Activated CD8-positive, alpha-beta memory T cell treated with anti-CD3 and anti-CD28 coated beads, Interleukin-2, amount 50 U/mL, for 48 hours (primary cell): Measurements from ENCODE around the gene TBC1D10B.
A peak's percentile ranks its signal among the peaks of the same experiment; 100 is the strongest.

Source experiments
- DNase-seq: peaks from one replicate; pipeline ENCODE4 v3.0.0-alpha.2; 2020

TBC1D10B gene, protein sequence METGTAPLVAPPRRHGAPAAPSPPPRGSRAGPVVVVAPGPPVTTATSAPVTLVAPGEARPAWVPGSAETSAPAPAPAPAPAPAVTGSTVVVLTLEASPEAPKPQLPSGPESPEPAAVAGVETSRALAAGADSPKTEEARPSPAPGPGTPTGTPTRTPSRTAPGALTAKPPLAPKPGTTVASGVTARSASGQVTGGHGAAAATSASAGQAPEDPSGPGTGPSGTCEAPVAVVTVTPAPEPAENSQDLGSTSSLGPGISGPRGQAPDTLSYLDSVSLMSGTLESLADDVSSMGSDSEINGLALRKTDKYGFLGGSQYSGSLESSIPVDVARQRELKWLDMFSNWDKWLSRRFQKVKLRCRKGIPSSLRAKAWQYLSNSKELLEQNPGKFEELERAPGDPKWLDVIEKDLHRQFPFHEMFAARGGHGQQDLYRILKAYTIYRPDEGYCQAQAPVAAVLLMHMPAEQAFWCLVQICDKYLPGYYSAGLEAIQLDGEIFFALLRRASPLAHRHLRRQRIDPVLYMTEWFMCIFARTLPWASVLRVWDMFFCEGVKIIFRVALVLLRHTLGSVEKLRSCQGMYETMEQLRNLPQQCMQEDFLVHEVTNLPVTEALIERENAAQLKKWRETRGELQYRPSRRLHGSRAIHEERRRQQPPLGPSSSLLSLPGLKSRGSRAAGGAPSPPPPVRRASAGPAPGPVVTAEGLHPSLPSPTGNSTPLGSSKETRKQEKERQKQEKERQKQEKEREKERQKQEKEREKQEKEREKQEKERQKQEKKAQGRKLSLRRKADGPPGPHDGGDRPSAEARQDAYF

DNA sequence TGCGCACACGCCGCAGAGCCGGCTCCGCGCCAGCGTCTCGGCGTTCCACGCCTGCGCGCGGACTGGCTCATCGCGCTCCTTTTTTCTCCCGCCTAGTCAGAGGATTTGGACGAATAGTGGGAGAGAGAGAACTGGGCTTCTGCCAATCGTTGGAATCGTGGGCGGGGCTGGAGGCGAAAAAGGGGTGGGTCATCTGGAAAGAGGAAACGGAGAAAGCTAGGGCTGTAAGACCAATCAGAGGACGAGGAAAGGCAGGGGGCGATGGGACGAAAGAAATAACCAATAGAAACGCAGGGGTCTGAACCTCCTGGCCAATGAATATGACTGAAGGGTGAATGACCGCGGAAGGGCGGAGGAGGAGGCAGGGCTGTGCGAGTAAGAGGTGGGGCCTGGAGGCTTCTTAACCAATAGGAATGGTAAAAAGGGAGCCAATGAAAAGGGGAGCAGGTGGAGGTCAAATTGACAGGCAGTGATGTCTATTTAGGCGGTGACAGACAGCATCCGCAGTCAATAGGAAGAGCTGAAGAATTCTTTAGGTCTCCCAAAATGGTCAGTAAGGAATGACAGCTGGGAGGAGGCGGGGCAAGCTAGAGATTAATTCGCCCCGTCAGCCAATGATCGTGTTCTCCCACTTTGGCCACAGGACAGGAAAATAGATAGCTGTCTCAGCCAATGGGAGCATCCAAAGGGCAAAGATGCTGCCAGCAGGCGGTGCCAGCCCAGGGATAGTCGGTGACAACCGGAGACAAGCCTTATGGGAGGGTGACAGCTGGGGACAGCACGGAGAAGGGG is at the start of gene TBC1D10B:
Gene TBC1D10B (minus strand): TSS at position 39 of the 792 bp plus-strand sequence. CDS start 311 bp downstream, outside the sequence.
- DNase-seq: peak; percentile 96

DNA sequence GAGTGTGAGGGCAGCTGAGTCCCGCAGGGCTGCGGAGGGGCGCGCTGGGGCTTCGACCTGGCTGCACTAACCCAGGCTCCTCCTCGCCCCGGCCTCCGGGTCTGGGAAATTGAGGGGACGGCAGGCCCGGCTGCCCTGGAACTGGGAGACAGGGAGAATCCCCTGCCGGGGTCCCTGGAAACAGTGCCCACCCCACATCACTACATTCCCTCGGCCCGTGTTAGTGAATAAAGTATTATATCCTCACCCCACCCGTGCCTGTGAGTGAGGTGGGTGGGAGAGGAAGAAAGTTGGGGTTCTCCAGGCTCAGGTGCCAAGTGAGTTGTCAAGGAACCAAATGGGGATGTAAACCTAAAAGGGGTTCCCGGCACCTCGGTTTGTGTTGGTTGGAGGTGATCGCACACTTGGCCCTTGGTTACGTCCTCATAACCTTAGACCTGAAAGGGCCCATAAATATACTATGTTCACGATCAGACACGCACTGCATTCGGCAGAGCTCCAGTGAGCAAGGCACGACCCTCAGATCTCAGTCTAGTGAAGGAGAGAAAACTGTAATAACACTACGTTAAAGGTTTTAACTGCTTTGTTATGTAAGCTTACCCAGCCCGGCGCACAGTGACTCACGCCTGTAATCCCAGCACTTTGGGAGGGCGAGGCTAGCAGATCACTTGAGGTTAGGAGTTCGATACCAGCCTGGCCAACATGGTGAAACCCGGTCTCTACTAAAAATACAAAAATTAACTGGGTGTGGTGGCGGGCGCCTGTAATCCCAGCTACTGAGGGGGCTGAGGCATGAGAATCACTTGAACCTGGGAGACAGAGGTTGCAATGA is 48.3 kb upstream of the TBC1D10B start:
- DNase-seq: no peak

DNA sequence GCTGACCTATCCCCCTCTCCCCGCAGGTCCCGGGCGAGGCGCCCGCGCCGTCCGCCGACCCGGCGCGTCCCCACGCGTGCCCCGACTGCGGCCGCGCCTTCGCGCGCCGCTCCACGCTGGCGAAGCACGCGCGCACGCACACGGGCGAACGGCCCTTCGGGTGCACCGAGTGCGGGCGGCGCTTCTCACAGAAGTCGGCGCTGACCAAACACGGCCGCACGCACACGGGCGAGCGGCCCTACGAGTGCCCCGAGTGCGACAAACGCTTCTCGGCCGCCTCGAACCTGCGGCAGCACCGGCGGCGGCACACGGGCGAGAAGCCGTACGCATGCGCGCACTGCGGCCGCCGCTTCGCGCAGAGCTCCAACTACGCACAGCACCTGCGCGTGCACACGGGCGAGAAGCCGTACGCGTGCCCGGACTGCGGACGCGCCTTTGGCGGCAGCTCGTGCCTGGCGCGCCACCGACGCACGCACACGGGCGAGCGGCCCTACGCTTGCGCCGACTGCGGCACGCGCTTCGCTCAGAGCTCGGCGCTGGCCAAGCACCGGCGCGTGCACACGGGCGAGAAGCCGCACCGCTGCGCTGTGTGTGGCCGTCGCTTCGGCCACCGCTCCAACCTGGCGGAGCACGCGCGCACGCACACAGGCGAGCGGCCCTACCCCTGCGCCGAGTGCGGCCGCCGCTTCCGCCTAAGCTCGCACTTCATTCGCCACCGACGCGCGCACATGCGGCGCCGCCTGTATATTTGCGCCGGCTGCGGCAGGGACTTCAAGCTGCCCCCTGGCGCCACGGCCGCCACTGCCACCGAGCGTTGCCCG is 47.4 kb upstream of the TBC1D10B start:
- peak; percentile 93 for DNase-seq

DNA sequence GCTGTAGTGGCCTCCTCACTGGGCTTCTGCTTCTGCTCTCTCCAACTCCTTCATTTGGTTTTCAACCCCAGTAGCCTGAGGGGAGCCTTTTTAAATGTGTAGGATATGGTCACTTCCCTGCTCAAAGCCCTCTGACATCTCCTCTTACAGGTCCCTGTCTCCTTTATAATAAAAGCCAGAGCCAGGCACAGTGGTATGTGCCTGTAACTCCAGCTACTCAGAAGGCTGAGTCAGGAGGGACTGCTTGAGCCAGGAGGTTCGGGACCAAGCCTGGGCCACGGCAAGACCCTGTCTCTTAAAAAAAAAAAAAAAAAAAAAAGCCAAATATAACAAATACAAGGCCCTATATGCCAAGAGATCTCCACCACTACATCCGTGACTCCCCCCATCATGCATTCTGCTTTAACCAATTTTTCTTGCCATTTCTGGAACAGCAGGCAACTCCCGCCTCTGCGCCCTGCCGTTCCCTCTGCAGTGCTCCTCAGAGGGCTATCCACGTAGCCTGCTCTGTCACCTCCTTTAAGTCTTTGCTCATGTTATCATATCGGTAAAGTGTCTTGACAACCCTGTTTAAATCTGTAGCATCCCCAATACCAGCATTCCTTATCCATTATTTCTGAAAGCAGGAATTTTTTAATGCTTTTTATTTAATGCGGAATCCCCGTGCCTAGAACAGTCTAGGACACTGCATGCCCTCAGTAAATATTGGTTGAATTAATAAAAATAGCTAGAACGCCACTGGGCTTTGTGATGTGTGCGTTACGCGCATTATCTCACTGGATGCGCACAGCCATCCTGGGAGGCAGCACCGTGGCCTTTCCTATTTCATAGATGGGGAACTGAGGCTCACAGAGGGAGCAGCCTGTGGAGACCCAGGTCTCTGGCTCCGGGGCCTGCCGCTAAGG is 46.6 kb upstream of the TBC1D10B start:
- peak; percentile 66 for DNase-seq

DNA sequence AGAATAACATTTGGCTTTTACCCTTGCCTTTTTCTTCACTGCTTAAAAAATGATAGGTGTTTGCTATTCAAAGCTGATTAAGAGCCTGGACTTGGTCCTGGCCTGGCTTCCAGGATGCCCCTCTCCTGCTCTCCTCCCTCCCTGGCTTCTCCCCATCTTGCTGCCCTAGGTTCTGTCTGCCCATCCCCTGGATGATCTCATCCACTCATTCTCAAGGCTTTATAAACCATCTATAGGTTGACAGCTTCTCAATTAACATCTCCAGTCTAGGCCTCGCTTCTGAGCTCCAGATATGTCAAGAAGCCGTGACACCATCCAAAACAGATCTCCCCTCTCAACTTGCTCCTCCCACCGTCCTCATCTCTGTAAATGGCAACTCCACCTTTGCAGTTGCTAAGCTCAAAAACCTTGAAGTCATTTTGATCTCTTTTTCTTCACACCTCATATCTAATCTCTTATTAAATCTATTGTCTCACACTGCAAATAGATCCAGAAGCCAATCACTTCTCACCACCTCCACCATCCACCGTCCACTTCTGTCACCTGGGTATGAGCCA is 45.8 kb upstream of the TBC1D10B start:
- no peak for DNase-seq

DNA sequence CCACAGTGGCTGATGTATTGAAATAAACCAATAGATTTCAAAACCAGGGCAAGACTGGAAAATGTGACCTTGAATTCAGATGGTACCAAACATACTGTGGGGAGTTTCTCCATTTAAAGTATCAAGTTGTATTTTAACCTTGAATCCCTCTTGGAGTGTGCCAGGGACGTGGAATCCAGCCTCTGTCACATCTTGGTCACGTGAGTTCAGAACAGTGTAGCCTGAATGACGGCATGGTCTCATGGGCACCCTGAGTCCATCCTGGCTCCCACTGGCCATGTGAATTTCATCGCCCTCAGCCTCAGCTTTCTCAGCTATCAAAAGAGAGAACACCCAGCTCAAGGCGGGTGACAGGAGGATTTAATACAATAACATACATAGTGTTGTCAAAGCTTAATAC is 43.9 kb upstream of the TBC1D10B start:
- no peak for DNase-seq

DNA sequence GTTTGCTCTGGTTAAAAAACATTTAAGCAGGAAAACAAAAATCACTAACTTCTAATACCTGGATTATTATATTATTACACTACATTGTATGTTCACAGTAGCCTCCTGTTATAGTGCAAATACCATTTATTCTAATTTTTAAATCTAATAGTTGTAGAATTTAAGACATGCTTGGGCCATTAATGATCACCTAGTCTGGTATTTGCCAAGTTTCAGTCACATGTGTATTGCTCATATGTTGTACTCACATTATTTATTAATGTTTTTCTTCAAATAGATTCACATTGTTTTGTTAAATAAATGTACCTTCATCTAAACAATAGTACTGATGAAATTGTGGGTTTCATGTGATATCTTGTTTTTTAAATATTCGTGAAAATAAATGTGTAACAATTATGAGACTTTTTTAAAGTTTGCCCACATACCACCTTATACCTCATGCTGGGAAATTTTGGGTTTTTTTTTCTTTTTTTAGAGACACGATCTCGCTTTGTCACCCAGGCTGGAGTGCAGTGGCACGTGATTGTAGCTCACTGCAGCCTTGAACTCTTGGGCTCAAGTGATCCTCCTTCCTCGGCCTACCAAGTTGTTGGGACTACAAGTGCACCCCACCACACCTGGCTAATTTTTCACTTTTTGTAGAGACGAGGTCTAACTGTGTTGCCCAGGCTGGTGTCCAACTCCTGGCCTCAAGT is 43.0 kb upstream of the TBC1D10B start:
- DNase-seq: no peak

DNA sequence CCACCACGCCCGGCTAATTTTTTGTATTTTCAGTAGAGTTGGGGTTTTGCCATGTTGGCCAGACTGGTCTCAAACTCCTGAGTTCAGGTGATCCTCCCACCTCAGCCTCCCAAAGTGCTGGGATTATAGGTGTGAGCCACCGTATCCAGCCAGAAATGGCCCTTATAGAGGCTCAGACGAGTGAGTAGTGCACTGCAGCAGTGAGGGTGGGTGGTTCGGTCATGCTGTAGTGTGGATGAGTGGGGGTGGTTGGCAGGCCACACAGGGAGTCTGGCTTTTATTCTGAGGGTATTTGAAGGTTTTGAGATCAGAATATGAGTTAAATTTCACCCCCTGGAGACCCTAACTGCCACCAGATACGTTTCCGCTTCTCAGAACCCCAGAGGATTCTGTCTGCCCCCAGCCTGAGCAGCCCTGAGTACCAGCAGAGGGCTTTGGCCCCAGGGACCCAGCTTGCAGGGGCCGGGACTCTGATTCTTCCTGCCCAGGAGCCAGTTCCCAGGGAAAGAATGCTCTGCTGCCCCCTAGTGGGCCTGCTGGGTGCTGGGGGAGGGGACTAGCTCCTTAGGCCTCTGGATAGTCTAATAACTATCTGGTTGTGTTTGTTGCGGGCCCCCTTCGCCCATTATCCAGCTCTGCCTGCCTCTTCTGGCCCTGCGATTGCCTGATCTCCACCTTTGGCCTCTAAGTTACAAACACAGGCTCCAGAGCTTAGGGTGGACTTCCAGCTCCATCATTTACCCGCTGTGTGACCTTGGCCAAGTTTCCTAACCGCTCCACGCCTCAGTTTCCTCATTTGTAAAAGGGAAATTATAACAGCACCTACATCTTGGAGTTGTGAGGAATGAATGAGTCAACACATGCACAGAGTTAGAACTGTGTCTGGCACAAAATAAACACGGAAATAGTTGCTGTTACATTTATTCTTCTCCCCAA is 39.1 kb upstream of the TBC1D10B start:
- peak; percentile 98 for DNase-seq

DNA sequence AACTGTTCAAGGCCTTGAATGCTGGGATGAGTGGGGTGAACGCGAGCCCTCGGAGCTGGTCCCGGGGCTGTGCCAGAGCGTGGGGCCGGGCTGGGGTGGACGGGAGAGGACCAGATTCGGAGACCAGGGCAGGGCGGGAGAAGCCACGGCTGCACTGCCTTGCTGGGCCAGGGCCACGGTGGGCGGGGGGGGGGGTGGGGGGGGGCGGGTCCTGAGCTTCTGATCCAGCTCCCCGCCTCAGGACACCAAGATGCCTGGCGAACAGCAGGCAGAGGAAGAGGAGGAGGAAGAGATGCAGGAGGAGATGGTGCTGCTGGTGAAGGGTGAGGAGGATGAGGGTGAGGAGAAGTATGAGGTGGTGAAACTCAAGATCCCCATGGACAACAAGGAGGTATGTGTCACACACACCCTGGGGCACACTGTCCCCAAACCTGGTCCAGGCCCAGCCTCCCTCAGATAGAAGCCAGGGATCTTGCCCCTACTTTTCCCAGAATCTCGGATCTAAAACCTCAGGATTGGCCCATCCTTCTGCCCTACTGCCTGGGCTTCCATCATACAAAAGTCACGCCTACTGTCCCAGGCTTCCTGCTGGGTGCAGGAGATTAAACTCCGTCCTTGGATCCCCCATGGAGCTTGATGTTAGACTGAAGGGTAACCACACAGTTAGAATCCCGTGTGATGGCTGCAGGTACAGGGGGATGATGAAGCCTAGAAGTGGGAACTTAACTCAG is 37.7 kb upstream of the TBC1D10B start:
- DNase-seq: no peak

DNA sequence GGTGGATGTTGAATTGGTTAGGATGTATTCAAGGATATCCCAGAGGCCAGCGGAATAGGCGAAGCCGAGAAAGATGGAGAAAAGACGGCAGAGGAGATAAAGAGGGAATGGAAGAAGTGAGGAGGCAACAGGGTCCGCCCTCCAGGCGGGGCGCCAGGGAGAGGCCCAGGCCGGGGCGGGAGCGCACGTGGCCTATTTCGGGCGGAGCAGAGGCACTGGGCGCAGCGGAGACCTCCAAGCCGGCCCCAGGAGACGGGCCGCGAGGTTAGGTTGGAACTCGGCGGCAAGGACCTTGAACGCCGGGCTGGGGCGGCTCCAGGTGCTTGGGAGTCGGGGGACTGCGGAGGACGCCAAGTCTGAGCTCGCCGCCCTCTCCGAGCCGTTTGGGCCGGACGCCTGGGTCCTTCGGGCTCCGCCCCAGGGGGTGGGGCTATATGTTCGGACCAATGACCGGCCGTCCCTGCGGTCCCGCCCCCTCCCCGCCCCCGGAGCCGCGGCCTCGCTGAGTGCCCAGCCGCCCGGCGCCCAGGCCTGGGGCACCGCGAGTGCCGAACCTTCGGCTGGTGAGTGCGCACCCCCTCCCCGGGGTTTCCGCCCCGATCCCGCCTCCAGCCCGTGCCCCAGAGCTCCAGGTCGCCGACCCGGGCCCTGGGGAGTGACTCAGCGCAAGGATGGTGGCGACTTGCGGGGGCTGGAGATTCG is 37.0 kb upstream of the TBC1D10B start, which contains the start of gene ZNF771:
Gene ZNF771 (plus strand): TSS at position 505 of the 702 bp plus-strand sequence. CDS start 448 bp downstream, outside the sequence.
- peak; percentile 94 for DNase-seq

DNA sequence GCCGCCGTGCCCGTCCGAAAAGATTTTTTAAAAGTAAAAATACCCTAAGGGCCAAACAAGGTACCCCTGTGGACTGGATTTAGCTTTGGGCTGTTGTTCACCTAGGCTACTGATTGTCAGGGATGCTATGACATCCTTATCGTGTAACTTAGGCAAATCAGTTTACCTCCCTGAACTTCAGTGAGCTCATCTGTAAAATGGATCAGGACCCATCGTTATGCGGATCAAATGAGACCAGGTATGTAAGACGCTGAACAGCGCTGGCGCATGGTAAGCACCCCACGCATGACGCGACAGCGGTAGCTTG is 36.5 kb upstream of the TBC1D10B start:
- no peak for DNase-seq

DNA sequence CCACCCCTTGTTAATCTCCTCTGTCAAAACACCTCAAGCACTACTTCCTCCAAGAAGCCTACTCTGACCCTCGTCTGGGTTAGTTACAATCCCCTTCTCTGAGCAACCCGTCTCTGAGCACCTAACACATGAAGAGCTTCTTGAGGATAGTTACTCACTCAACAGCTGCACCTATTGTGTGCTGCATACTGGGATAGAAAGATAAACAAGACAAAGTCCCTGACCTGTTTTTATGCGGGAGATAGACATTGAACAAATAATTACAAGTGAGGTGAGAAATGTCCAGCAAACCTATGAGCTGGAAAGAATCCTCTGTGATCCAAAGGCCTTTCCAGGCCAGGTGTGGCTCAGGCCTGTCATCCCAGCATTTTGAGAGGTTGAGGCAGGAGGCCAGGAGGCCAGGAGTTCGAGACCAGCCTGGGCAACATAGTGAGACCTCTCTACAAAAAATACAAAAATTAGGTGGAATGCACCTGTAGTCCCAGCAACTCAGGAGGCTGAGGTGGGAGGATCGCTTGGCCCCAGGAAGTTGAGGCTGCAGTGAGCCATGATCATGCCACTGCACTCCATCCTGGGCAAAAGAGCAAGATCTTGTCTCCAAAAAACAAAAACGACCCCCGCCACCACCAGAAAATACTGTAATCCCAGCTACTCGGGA is 31.6 kb upstream of the TBC1D10B start:
- DNase-seq: no peak

DNA sequence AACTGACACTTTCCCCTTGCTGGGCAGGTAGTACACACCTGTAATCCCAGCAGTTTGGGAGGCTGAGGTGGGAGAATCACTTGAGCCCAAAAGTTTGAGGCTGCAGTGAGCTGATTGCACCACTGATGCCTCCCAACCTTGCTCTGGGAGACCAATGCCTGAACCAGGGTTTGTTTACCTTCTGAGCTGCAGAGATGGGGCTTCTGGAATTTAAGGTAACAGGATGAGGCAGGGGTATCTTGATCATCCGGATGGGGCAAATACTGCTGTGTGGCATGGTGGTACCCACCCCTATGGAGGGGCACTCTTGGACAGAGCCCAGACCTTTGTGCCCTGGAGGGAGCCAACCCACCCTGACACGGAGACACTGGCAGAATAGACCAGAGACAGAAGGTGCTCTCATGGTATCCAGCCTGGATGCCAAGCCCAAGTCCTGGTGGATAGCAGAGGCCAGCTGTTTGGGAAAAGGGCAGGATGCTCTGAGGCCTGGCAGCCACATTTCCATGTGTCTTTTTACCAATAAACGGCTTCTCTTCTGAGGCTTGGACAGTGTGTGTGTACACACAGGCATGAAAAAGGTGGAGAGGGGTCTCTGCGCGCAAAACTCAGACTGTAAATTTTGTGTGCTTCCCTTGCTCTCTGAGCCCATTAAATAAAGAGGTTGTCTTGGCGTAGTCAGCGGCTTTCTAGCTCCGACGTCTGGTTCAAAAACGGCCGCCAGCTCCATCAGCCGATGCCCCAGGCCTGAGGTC is 29.3 kb upstream of the TBC1D10B start:
- no peak for DNase-seq

DNA sequence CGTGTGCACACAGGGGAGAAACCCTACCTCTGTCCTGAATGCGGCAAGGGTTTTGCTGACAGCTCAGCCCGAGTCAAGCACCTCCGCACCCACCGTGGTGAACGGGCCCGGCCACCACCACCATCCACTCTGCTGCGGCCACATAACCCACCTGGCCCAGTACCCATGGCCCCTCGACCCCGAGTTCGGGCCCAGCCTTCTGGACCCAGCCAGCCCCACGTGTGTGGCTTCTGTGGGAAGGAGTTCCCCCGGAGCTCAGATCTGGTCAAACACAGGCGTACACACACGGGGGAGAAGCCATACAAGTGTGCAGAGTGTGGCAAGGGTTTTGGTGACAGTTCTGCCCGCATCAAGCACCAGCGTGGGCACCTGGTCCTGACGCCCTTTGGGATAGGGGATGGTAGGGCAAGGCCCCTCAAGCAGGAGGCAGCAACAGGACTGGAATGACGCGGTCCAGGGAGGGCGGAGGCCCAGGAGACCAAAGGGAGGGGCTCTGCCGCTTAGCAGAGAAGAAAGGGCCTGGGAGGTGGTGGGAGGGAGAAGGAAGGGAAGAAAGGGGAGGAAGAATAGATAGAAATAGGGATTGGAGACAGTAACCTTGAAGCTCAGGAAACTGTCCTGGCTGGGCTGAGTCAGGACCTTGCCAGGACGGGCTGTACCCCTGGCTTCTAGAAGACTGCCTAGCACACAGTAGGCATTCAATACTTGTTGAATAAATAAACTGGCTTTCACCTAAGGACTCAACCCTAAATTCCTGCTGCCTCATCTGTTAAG is 28.6 kb upstream of the TBC1D10B start:
- DNase-seq: no peak
